Neural cell (in vitro differentiated cells): Measurements from ENCODE around the gene SAMD4A.

Experiments
- CTCF ChIP-seq: fragments of 450-650 bp; IDR thresholded peaks from 2 replicates; pipeline ENCODE4 v1.5.1; 2014; ENCODE audit warnings: antibody characterized with exemption, mild to moderate bottlenecking, moderate library complexity; ENCODE audit not compliant: poor library complexity, severe bottlenecking
- EP300 ChIP-seq: fragments of 450-650 bp; conservative IDR thresholded peaks from 2 replicates; pipeline ENCODE4 v1.6.1; 2014; ENCODE audit warnings: antibody characterized with exemption, mild to moderate bottlenecking, moderate library complexity; ENCODE audit not compliant: poor library complexity, severe bottlenecking
- EZH2 ChIP-seq: fragments of 200-600, 300-800 bp; shearing (Covaris generic), sonication (generic); IDR thresholded peaks from 2 replicates; pipeline ENCODE4 v1.6.1; 2014; ENCODE audit warnings: antibody characterized with exemption, low read length, borderline replicate concordance, mild to moderate bottlenecking; ENCODE audit not compliant: insufficient read depth, poor library complexity, severe bottlenecking
- MXI1 ChIP-seq: fragments of 450-650 bp; conservative IDR thresholded peaks from 2 replicates; pipeline ENCODE4 v1.6.1; 2014; ENCODE audit warnings: antibody characterized with exemption, mild to moderate bottlenecking; ENCODE audit not compliant: poor library complexity, severe bottlenecking
- POLR2AphosphoS5 ChIP-seq: IDR thresholded peaks from 2 replicates; pipeline ENCODE4 v1.6.1; 2012
- REST ChIP-seq: IDR thresholded peaks from 2 replicates; pipeline ENCODE4 v1.6.1; 2012; ENCODE audit warnings: borderline replicate concordance
- SMC3 ChIP-seq: fragments of 450-650 bp; conservative IDR thresholded peaks from 2 replicates; pipeline ENCODE4 v1.6.1; 2014; ENCODE audit warnings: antibody characterized with exemption, mild to moderate bottlenecking, moderate library complexity; ENCODE audit not compliant: poor library complexity
- TAF1 ChIP-seq: IDR thresholded peaks from 2 replicates; pipeline ENCODE4 v1.6.1; 2012; ENCODE audit warnings: low read depth

- TF ChIP-seq TAF1 (no peak), CTCF (no peak), SMC3 (no peak), POLR2AphosphoS5 (no peak), EP300 (no peak), EZH2 (no peak), MXI1 (no peak), REST (no peak)
Observed at GRCh38 chr14:54660604-54661111, 93.7 kb downstream of the SAMD4A start.
